ENCODE results near the gene ENOX2.

DNA sequence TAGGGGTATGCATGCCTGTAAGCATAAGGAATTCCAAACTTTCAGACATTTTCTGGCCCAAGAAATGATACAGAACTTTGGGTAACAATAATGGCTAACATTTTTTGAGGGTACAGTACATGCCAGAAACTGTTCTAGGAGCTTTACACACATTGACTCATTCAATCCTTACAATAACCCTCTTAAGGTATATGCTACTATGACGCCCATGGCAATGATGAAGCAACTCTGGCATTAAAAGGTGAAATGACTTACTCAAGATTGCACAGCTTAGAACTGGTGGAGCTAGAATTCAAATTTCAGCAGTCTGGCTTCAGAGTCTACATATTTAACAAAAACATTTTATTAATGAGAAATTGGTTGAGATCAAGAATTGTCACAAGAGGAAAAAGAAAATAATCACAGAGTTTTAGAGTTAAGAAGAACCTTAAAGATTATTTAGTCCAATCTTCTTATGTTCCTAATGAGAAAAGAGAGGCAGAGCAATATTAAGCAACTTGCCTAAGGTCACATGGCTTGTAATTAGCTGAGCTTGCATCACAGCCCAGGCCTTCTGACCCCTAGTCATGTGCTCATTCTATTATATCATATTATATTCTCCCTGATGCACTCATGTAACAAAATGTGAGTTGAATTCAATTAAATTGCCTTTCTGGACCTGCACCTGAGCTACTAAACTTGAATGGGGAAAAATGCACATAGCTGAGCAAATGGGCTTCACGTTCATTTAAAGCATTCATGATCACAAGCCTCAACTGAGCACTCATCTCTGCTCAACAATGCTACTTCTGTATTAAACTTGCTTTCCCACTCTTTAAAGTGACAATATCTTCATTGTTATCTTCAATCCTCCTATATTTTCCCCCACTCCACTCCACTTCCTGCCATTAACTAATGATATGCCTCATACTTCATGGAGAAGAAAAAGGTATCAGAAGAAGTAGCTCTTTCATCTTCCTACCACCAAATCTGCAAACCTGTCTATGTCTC, 73.2 kb downstream of the ENOX2 start:
- no peak for TF ChIP-seq EZH2 (IDR thresholded peaks at IDR 0.05)
- no peak for TF ChIP-seq POLR2AphosphoS5 (IDR thresholded peaks at IDR 0.05; ENCODE audit: borderline replicate concordance, low read depth, low read length)
- no peak for TF ChIP-seq FOXP2 (optimal IDR thresholded peaks at IDR 0.05; ENCODE audit: control extremely low read depth, extremely low read length, insufficient read depth)

All from SK-N-MC (cell line).